Natural killer cell (primary cell): Measurements from ENCODE around the gene TPST2. TPM values are rescaled to one million over a fixed set of nuclear protein-coding genes. Genes with fewer than 3 reads are reported as not detected.

Source experiments
- ATAC-seq, 3 donors: fragments of 150-1000 bp in 2 of 3; fragments of 200-7000 bp in 1 of 3; cut with Tn5 transposase; 1 replicate in 1 of 3; 2 replicates in 2 of 3; pipeline ENCODE4 v1.10.0; 2021; ENCODE audit warnings: mild to moderate bottlenecking in 2 of 3, moderate library complexity in 2 of 3
- DNase-seq, 2 donors: peaks; one replicate each; pipeline versions ENCODE4 v3.0.0 to v3.0.0-alpha.2; 2013 to 2021; ENCODE audit warnings: mixed read lengths in 1 of 2
- H3K27ac ChIP-seq: one replicate; pipeline ENCODE4 v1.5.1; 2013; ENCODE audit warnings: mild to moderate bottlenecking, low read length
- H3K27me3 ChIP-seq: one replicate; pipeline ENCODE4 v1.6.1; 2013; ENCODE audit warnings: low read length; ENCODE audit not compliant: control insufficient read depth, insufficient read depth
- H3K36me3 ChIP-seq: one replicate; pipeline ENCODE4 v1.6.1; 2013; ENCODE audit warnings: low read length; ENCODE audit not compliant: control insufficient read depth, insufficient read depth
- H3K4me1 ChIP-seq: one replicate; pipeline ENCODE4 v1.6.1; 2013; ENCODE audit warnings: low read length; ENCODE audit not compliant: control insufficient read depth, insufficient read depth
- H3K4me3 ChIP-seq: one replicate; pipeline ENCODE4 v1.5.1; 2013; ENCODE audit warnings: low read length
- H3K9me3 ChIP-seq: one replicate; pipeline ENCODE4 v1.6.1; 2013; ENCODE audit warnings: low read length; ENCODE audit not compliant: control insufficient read depth, insufficient read depth
- H3K27ac Mint-ChIP-seq, 2 donors: one replicate each; pipeline ENCODE4 v1.8.0; 2022; ENCODE audit warnings: mild to moderate bottlenecking in 2 of 2, mixed read lengths in 2 of 2, moderate library complexity in 1 of 2
- H3K27me3 Mint-ChIP-seq, 2 donors: one replicate each; pipeline ENCODE4 v1.8.0; 2022; ENCODE audit warnings: low read depth in 2 of 2, mixed read lengths in 2 of 2
- H3K36me3 Mint-ChIP-seq: one replicate; pipeline ENCODE4 v1.8.0; 2022; ENCODE audit warnings: mixed read lengths
- H3K4me1 Mint-ChIP-seq, 2 donors: one replicate each; pipeline ENCODE4 v1.8.0; 2022; ENCODE audit warnings: mixed read lengths in 2 of 2
- H3K4me3 Mint-ChIP-seq: one replicate; pipeline ENCODE4 v1.8.0; 2022; ENCODE audit warnings: mild to moderate bottlenecking, moderate library complexity, mixed read lengths
- H3K9me3 Mint-ChIP-seq, 2 donors: one replicate each; pipeline ENCODE4 v1.8.0; 2022; ENCODE audit warnings: mixed read lengths in 2 of 2
- CTCF ChIP-seq: fragments of 200-600 bp; IDR thresholded peaks from one replicate; pipeline ENCODE4 v1.8.0; 2022; ENCODE audit warnings: antibody characterized with exemption
- WGBS: methylation state at CpG from one replicate; pipeline ENCODE4 v1.1.7; 2013; ENCODE audit warnings: missing lambda C conversion rate; ENCODE audit not compliant: insufficient coverage; 5-methylcytosine and 5-hydroxymethylcytosine counted together
- intact Hi-C: fragments of 100-400 bp; cut with micrococcal nuclease; formaldehyde crosslinking; loops from one replicate; pipeline ENCODE4 v1.14.2; 2022
- total RNA-seq, 4 donors: library from RNA; stranded (reverse); fragments of 120-200 nt in 1 of 4; gene quantifications; one replicate each; pipeline versions ENCODE4 v1.2.3 to v1.2.4, GENCODE V29; 2013 to 2022

TPST2 gene
- total RNA-seq, 3 donors from 2014 or later (not counting 1 experiment from before 2014, with no cell fraction given) = 145 to 206 (median 155) TPM

- H3K36me3 ChIP-seq = no peaks in the 10 kb centered on the region
- Mint-ChIP-seq H3K9me3 (no peaks in the 10 kb centered on the region), H3K4me3 (no peak overlapping the region), H3K4me1 (peaks cover 6 to 27% of the 10 kb centered on the region in 2 donors), H3K27ac (no peak overlapping the region), H3K36me3 (no peaks in the 10 kb centered on the region), H3K27me3 (no peaks in the 10 kb centered on the region)
- intact Hi-C loops = no loop called here
- H3K4me1 ChIP-seq = peaks cover 6% of the 10 kb centered on the region
- H3K27me3 ChIP-seq = no peaks in the 10 kb centered on the region
- WGBS = 100% methylated on average over 2 of the region's 3 CpGs
- no peak for ATAC-seq
- no peaks in the 10 kb centered on the region for H3K9me3 ChIP-seq
- no peak for DNase-seq
- no peak overlapping the region for H3K27ac ChIP-seq
- no peak for TF ChIP-seq CTCF
- no peak overlapping the region for H3K4me3 ChIP-seq
These were observed 44.3 kb upstream of the TPST2 start for GRCh38 chr22:26634189-26634588.

DNA sequence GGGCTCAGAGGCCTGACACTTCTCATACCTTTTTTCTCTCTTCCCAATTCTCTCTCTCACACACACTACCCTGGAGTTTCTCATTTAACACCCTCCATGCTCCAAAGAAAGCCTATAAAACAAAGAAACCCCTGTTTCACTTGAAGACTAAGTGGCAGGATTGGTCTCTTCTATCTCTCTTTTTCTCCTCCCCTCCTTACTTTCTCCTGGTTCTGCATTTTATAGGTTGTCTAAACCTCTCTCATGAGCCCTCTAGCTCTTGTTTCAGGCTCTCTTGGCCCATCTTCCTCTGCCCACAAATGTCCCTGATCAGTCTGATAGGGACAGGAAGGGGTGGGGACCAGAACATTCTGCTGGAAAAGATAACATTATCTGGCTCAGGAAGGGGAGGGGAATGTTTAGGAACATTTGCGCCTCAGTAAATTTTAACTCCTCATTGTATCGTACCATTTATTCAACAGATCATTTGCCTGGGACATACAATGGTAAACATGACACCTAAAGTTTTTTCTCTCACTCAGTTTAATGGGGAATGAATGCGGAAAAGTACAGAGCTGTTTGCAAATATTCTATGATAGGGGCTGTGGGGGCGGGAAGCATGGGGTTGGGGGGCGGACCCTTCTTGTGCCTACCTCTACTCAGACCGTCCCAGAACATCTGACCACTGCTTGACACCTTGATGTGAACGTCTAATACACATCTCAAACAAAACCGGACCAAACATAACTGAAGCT, 42.7 kb upstream of the TPST2 start:
- ATAC-seq (no peak), DNase-seq (no peak)
- Histone ChIP-seq H3K36me3 (no peaks in the 10 kb centered on the region), H3K27me3 (no peaks in the 10 kb centered on the region), H3K9me3 (no peaks in the 10 kb centered on the region), H3K4me3 (no peak overlapping the region), H3K27ac (no peak overlapping the region), H3K4me1 (peaks cover 19% of the 10 kb centered on the region)
- WGBS = 88% methylated on average over 5 of the region's 8 CpGs
- H3K27ac Mint-ChIP-seq = no peak overlapping the region
- peaks cover 15 to 43% of the 10 kb centered on the region in 2 donors for H3K4me1 Mint-ChIP-seq
- no peaks in the 10 kb centered on the region for H3K27me3 Mint-ChIP-seq
- no peaks in the 10 kb centered on the region for H3K36me3 Mint-ChIP-seq
- intact Hi-C loops = no loop called here
- no peak for TF ChIP-seq CTCF
- no peak overlapping the region for H3K4me3 Mint-ChIP-seq
- no peaks in the 10 kb centered on the region for H3K9me3 Mint-ChIP-seq

- H3K9me3 ChIP-seq = no peaks in the 10 kb centered on the region
- H3K27ac ChIP-seq = no peak overlapping the region
- peaks cover 15% of the 10 kb centered on the region for H3K4me1 ChIP-seq
- no peaks in the 10 kb centered on the region for H3K27me3 ChIP-seq
- Mint-ChIP-seq H3K36me3 (no peaks in the 10 kb centered on the region), H3K27me3 (no peaks in the 10 kb centered on the region), H3K4me3 (no peak overlapping the region), H3K27ac (no peak overlapping the region), H3K4me1 (peaks cover 20 to 46% of the 10 kb centered on the region in 2 donors), H3K9me3 (no peaks in the 10 kb centered on the region)
- ATAC-seq (no peak), DNase-seq (no peak)
- WGBS = 100% methylated on average over 4 of the region's 4 CpGs
- no peaks in the 10 kb centered on the region for H3K36me3 ChIP-seq
- no peak overlapping the region for H3K4me3 ChIP-seq
- intact Hi-C loops = no loop called here
- TF ChIP-seq CTCF = no peak
These were observed 41.4 kb upstream of the TPST2 start for GRCh38 chr22:26631282-26631681.
